ENCODE data around the gene ZC3H12C.
A peak's percentile ranks its signal among the peaks of the same experiment; 100 is the strongest.

Gene ZC3H12C

GRCh38 chr11:110217936-110218335, 124.7 kb downstream of the ZC3H12C start:
- Histone ChIP-seq H3K4me2 (ENCODE audit: low read length) (no peak overlapping the region), H2BK120ac (ENCODE audit: low read depth, low read length) (no peak overlapping the region), H2AK5ac (ENCODE audit: low read length) (no peak overlapping the region), H3K56ac (ENCODE audit: low read length) (no peak overlapping the region), H4K5ac (ENCODE audit: low read length) (no peak overlapping the region), H3K4ac (ENCODE audit: low read depth, low read length) (no peak overlapping the region), H2BK5ac (ENCODE audit: low read length) (no peak overlapping the region), H3K79me2 (ENCODE audit: control insufficient read depth, insufficient read depth, low read length) (no peaks in the 10 kb centered on the region), H3K23ac (ENCODE audit: low read length) (no peak overlapping the region), H3K4me3 (ENCODE audit: low read length) (no peak overlapping the region), H3K79me1 (ENCODE audit: low read length) (no peaks in the 10 kb centered on the region), H3K27ac (ENCODE audit: low read depth, low read length) (no peak overlapping the region), H3K27me3 (ENCODE audit: insufficient read depth, low read length, poor library complexity) (no peaks in the 10 kb centered on the region), H3K9ac (ENCODE audit: low read length) (no peak overlapping the region), H3K18ac (ENCODE audit: low read length) (no peak overlapping the region), H3K4me1 (ENCODE audit: control insufficient read depth, low read depth, low read length) (no peaks in the 10 kb centered on the region), H3K36me3 (ENCODE audit: control insufficient read depth, insufficient read depth, low read length) (no peaks in the 10 kb centered on the region), H4K8ac (ENCODE audit: low read depth, low read length) (no peak overlapping the region), H2BK15ac (replicated peaks; ENCODE audit: low read depth) (no peak overlapping the region)
- DNase-seq = no peak
- no CpG with 5 or more reads among the region's 3 CpGs for WGBS (ENCODE audit: extremely low coverage, insufficient coverage, low lambda C conversion rate)

GRCh38 chr11:110219006-110219785, 126.0 kb downstream of the ZC3H12C start:
- H3K36me3 ChIP-seq (ENCODE audit: control insufficient read depth, insufficient read depth, low read length) = no peaks in the 10 kb centered on the region
- no peak overlapping the region for H2BK120ac ChIP-seq (ENCODE audit: low read depth, low read length)
- DNase-seq = no peak
- no peaks in the 10 kb centered on the region for H3K79me2 ChIP-seq (ENCODE audit: control insufficient read depth, insufficient read depth, low read length)
- WGBS (ENCODE audit: extremely low coverage, insufficient coverage, low lambda C conversion rate) = no CpG with 5 or more reads among the region's 4 CpGs
- no peaks in the 10 kb centered on the region for H3K4me1 ChIP-seq (ENCODE audit: control insufficient read depth, low read depth, low read length)
- no peaks in the 10 kb centered on the region for H3K27me3 ChIP-seq (ENCODE audit: insufficient read depth, low read length, poor library complexity)
- no peak overlapping the region for H3K23ac ChIP-seq (ENCODE audit: low read length)
- H2AK5ac ChIP-seq (ENCODE audit: low read length) = no peak overlapping the region
- no peak overlapping the region for H3K18ac ChIP-seq (ENCODE audit: low read length)
- no peak overlapping the region for H3K4me3 ChIP-seq (ENCODE audit: low read length)
- H2BK15ac ChIP-seq (replicated peaks; ENCODE audit: low read depth) = no peak overlapping the region
- no peak overlapping the region for H3K27ac ChIP-seq (ENCODE audit: low read depth, low read length)
- H3K56ac ChIP-seq (ENCODE audit: low read length) = no peak overlapping the region
- no peak overlapping the region for H3K9ac ChIP-seq (ENCODE audit: low read length)
- H3K4ac ChIP-seq (ENCODE audit: low read depth, low read length) = no peak overlapping the region
- H4K5ac ChIP-seq (ENCODE audit: low read length) = no peak overlapping the region
- no peak overlapping the region for H3K4me2 ChIP-seq (ENCODE audit: low read length)
- H4K8ac ChIP-seq (ENCODE audit: low read depth, low read length) = peak overlapping the region; percentile 89
- H2BK5ac ChIP-seq (ENCODE audit: low read length) = no peak overlapping the region
- no peaks in the 10 kb centered on the region for H3K79me1 ChIP-seq (ENCODE audit: low read length)
